ENCODE data around the gene LONP1.

DNA sequence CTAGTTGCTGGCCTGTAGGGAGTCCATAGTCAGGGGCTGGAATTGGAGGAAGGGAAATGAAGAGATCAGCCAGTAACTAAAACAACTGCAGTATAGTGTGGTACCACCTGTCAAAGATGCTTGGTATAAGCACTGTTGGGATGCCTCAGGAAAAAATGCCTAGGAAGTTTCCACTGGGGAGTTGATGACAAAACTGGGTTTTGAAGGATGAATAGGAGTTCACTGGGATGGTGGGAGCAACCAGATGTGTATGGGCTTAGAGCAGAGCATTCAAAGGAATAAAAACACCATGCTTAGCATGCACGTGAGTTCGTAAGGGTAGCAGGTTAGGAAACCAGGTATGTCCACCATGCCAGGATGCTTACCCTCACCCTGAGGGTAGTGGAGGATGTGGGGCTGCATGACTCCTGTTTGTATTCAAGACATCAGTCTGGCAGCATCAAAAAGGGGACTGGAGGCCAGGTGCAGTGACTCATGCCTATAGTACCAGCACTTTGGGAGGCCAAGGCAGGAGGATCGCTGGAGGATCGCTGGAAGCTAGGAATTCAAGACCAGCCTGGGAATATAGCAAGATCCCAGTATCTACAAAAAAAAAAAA lies 7.6 kb upstream of the LONP1 start:
- no peak for TF ChIP-seq EZH2phosphoT487 (IDR thresholded peaks at IDR 0.05; ENCODE audit: insufficient read depth, low read depth)
- no peak for TF ChIP-seq EZH2 (IDR thresholded peaks at IDR 0.05; ENCODE audit: insufficient read depth, poor library complexity, severe bottlenecking)

Measured in GM23248 (cell line).